OCI-LY7 (cell line): ENCODE measurements around the gene UNC13A. TPM values are rescaled to one million over a fixed set of nuclear protein-coding genes. Genes with fewer than 3 reads are reported as not detected.

Experiments used
- BruUV-seq: library from RNA; stranded (reverse); fragments of 400-500 nt; replicated peaks from 2 replicates; lab custom pipeline; 2021; lab: Mats Ljungman, UMichigan
- CTCF ChIA-PET: fragments of 300-600 bp; sonication (Branson Sonifier 250); formaldehyde crosslinking; loops from one replicate; lab custom pipeline; 2022; ENCODE audit warnings: antibody characterized with exemption; ENCODE audit not compliant: unreplicated experiment; lab: Charles Lee
- POLR2A ChIA-PET: fragments of 300-600 bp; sonication (Branson Sonifier 250); formaldehyde crosslinking; loops from one replicate; lab custom pipeline; 2022; ENCODE audit warnings: antibody characterized with exemption; lab: Charles Lee
- DNase-seq: peaks from one replicate; pipeline ENCODE4 v3.0.0-alpha.2; 2015; ENCODE audit warnings: low spot score
- H2AFZ ChIP-seq: fragments of 200-600 bp; sonication (generic), shearing (Covaris generic); 2 replicates; pipeline ENCODE4 v1.6.1; 2014; ENCODE audit warnings: mild to moderate bottlenecking, antibody characterized with exemption, low read length, moderate library complexity
- H3K27ac ChIP-seq: fragments of 200-600 bp; sonication (generic); 2 replicates; pipeline ENCODE4 v1.5.1; 2014; ENCODE audit warnings: mixed run types, low read depth, mild to moderate bottlenecking, moderate library complexity, low read length, inconsistent platforms; ENCODE audit not compliant: poor library complexity, severe bottlenecking
- H3K36me3 ChIP-seq: fragments of 200-600 bp; sonication (generic); 2 replicates; pipeline ENCODE4 v1.6.1; 2014; ENCODE audit warnings: mild to moderate bottlenecking, antibody characterized with exemption, low read length, moderate library complexity, mixed read lengths; ENCODE audit not compliant: insufficient read depth
- H3K4me1 ChIP-seq: fragments of 200-600 bp; sonication (generic); 2 replicates; pipeline ENCODE4 v1.5.1; 2014; ENCODE audit warnings: mild to moderate bottlenecking, low read length; ENCODE audit not compliant: insufficient read depth, poor library complexity, severe bottlenecking
- H3K4me2 ChIP-seq: fragments of 200-600 bp; sonication (generic); 2 replicates; pipeline ENCODE4 v1.6.1; 2014; ENCODE audit warnings: mild to moderate bottlenecking, low read length
- H3K4me3 ChIP-seq: fragments of 200-600 bp; sonication (generic); 2 replicates; pipeline ENCODE4 v1.5.1; 2014; ENCODE audit warnings: mild to moderate bottlenecking, low read depth, low read length; ENCODE audit not compliant: poor library complexity, severe bottlenecking
- H3K79me2 ChIP-seq: fragments of 200-600 bp; sonication (generic); 2 replicates; pipeline ENCODE4 v1.6.1; 2016; ENCODE audit warnings: low read depth, mild to moderate bottlenecking, low read length, moderate library complexity, mixed read lengths; ENCODE audit not compliant: insufficient read depth
- H3K9me2 ChIP-seq: fragments of 200-600 bp; sonication (generic); 2 replicates; pipeline ENCODE4 v1.6.1; 2016; ENCODE audit warnings: mild to moderate bottlenecking, low read length, mixed read lengths; ENCODE audit not compliant: insufficient read depth
- H3K9me3 ChIP-seq: fragments of 200-600 bp; sonication (generic); 2 replicates; pipeline ENCODE4 v1.6.1; 2014; ENCODE audit warnings: mild to moderate bottlenecking, mixed run types, low read length, mixed read lengths
- H4K20me1 ChIP-seq: fragments of 200-600 bp; sonication (generic); 2 replicates; pipeline ENCODE4 v1.6.1; 2014; ENCODE audit warnings: mild to moderate bottlenecking, antibody characterized with exemption, low read length, moderate library complexity, mixed read lengths; ENCODE audit not compliant: insufficient read depth
- EZH2phosphoT487 ChIP-seq: fragments of 200-600 bp; sonication (generic); IDR thresholded peaks from 2 replicates; pipeline ENCODE4 v1.6.1; 2018; ENCODE audit warnings: low read depth, borderline replicate concordance, mild to moderate bottlenecking, mixed run types, antibody characterized with exemption, low read length, moderate library complexity, mixed read lengths
- intact Hi-C: fragments of 100-400 bp; cut with micrococcal nuclease; formaldehyde crosslinking; loops from one replicate; pipeline ENCODE4 v1.10.0; 2022; ENCODE audit not compliant: unreplicated experiment
- total RNA-seq, 2 experiments: library from RNA; depleted of rRNA in 1 of 2; stranded (reverse); fragments of >200 nt in 1 of 2; shearing (Covaris generic) in 1 of 2; gene quantifications; 2 replicates each; pipeline ENCODE4 v1.2.3, GENCODE V29; 2014 to 2022
- TF ChIP-seq, protein P1 (sequence below): fragments of 200-600 bp; sonication (generic); conservative IDR thresholded peaks from 2 replicates; pipeline ENCODE4 v1.5.1; 2014; ENCODE audit warnings: mild to moderate bottlenecking, antibody characterized with exemption, low read length, moderate library complexity, mixed read lengths

The UNC13A gene
- total RNA-seq, 2 experiments from 2014 or later: 0.72 to 0.92 TPM

DNA sequence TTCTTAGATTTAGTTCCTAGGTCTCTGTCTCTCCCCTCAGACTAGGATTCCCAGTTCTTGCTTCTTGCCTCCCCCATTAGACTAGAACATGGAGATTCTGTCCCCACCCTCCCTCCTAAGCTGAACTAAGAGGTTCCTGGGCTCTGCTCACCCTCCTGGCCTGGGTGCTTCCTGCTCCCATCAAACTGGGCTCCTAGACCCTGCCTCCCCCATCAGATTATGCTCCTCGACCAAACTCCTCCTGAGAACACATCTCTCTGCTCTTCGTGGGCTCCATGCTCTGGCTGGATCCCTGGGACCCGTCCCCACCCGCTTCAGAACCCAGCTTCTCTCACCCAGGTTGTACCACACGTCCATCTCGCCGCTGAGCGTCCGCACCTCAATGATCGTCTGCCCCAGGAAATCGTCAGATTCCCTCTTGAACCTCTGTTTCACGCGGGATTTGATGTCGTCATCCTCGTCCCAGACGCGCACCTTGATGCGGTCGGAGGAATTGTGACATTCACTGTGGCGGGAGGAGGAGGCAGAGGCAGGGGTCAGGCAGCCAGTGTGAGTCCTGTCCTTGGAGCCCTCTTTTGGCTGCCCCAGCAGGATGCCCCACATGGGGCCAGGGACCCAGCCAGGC lies 42.7 kb downstream of the UNC13A start:
- Histone ChIP-seq H3K27ac (no peak overlapping the region), H4K20me1 (no peaks in the 10 kb centered on the region), H3K4me1 (no peaks in the 10 kb centered on the region), H3K4me2 (no peak overlapping the region), H3K36me3 (no peaks in the 10 kb centered on the region), H3K79me2 (no peaks in the 10 kb centered on the region), H3K9me2 (no peaks in the 10 kb centered on the region), H2AFZ (no peak overlapping the region), H3K4me3 (no peak overlapping the region), H3K9me3 (no peaks in the 10 kb centered on the region)
- no peak for TF ChIP-seq EZH2phosphoT487
- TF ChIP-seq, protein P1, sequence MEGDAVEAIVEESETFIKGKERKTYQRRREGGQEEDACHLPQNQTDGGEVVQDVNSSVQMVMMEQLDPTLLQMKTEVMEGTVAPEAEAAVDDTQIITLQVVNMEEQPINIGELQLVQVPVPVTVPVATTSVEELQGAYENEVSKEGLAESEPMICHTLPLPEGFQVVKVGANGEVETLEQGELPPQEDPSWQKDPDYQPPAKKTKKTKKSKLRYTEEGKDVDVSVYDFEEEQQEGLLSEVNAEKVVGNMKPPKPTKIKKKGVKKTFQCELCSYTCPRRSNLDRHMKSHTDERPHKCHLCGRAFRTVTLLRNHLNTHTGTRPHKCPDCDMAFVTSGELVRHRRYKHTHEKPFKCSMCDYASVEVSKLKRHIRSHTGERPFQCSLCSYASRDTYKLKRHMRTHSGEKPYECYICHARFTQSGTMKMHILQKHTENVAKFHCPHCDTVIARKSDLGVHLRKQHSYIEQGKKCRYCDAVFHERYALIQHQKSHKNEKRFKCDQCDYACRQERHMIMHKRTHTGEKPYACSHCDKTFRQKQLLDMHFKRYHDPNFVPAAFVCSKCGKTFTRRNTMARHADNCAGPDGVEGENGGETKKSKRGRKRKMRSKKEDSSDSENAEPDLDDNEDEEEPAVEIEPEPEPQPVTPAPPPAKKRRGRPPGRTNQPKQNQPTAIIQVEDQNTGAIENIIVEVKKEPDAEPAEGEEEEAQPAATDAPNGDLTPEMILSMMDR: no peak
- no TSS peak for BruUV-seq
- ChIA-PET CTCF (no interaction called here), POLR2A (no interaction called here)
- DNase-seq: no peak
- intact Hi-C loops: no loop called here

GRCh38 chr19:17642656-17643055 lies 45.5 kb downstream of the UNC13A start:
- H3K4me2 ChIP-seq: no peak overlapping the region
- DNase-seq: no peak
- TF ChIP-seq, protein P1: no peak
- no peak for TF ChIP-seq EZH2phosphoT487
- no peaks in the 10 kb centered on the region for H3K4me1 ChIP-seq
- H3K9me2 ChIP-seq: no peaks in the 10 kb centered on the region
- no peak overlapping the region for H3K27ac ChIP-seq
- ChIA-PET POLR2A (no interaction called here), CTCF (no interaction called here)
- H3K79me2 ChIP-seq: no peaks in the 10 kb centered on the region
- no peaks in the 10 kb centered on the region for H3K9me3 ChIP-seq
- BruUV-seq: no TSS peak
- no peaks in the 10 kb centered on the region for H3K36me3 ChIP-seq
- intact Hi-C loops: no loop called here
- H3K4me3 ChIP-seq: no peak overlapping the region
- no peak overlapping the region for H2AFZ ChIP-seq
- H4K20me1 ChIP-seq: no peaks in the 10 kb centered on the region

- no peak overlapping the region for H2AFZ ChIP-seq
- no peak overlapping the region for H3K4me3 ChIP-seq
- H3K4me1 ChIP-seq: no peaks in the 10 kb centered on the region
- no TSS peak for BruUV-seq
- intact Hi-C loops: no loop called here
- TF ChIP-seq EZH2phosphoT487: no peak
- TF ChIP-seq, protein P1: no peak
- DNase-seq: no peak
- no peak overlapping the region for H3K27ac ChIP-seq
- H3K9me3 ChIP-seq: no peaks in the 10 kb centered on the region
- ChIA-PET POLR2A (no interaction called here), CTCF (no interaction called here)
- no peaks in the 10 kb centered on the region for H4K20me1 ChIP-seq
- no peaks in the 10 kb centered on the region for H3K79me2 ChIP-seq
- H3K36me3 ChIP-seq: no peaks in the 10 kb centered on the region
- H3K4me2 ChIP-seq: no peak overlapping the region
- no peaks in the 10 kb centered on the region for H3K9me2 ChIP-seq
Measured at GRCh38 chr19:17641846-17642245, 46.3 kb downstream of the UNC13A start.
